Bronchial epithelial cell (primary cell): Measurements from ENCODE around the gene CLTRN. TPM values are rescaled to one million over a fixed set of nuclear protein-coding genes. Genes with fewer than 3 reads are reported as not detected.

Experiments
- DNase-seq: peaks from one replicate; pipeline ENCODE4 v3.0.0-alpha.2; 2010; ENCODE audit warnings: low read depth
- FAIRE-seq: peaks from 2 replicates; lab custom pipeline; 2011; peaks lifted over from hg19 to GRCh38; lab: Jason Lieb, UNC
- H3K27me3 ChIP-seq: 2 replicates; pipeline ENCODE4 v1.5.1; 2011; ENCODE audit warnings: low read length; ENCODE audit not compliant: control insufficient read depth, insufficient read depth
- H3K36me3 ChIP-seq: 2 replicates; pipeline ENCODE4 v1.5.1; 2011; ENCODE audit warnings: low read length; ENCODE audit not compliant: control insufficient read depth, insufficient read depth
- H3K4me3 ChIP-seq: 2 replicates; pipeline ENCODE4 v1.5.1; 2011; ENCODE audit warnings: mild to moderate bottlenecking, low read depth, low read length, control low read depth
- total RNA-seq: library from RNA; depleted of rRNA; stranded (reverse); fragments of >200 nt; gene quantifications from 2 replicates; pipeline ENCODE4 v1.2.1, GENCODE V29; 2014
- TF ChIP-seq, protein P1 (sequence below): IDR thresholded peaks from 2 replicates; pipeline ENCODE4 v1.5.1; 2011; ENCODE audit warnings: mild to moderate bottlenecking, moderate library complexity, low read length, control low read depth, inconsistent platforms; ENCODE audit not compliant: insufficient read depth, severe bottlenecking

CLTRN gene
- total RNA-seq, 1 donor from 2014 or later = 0.53 TPM

GRCh38 chrX:15602761-15603160 lies 61.8 kb downstream of the CLTRN start:
- Histone ChIP-seq H3K27me3 (no peaks in the 10 kb centered on the region), H3K4me3 (no peak overlapping the region), H3K36me3 (no peaks in the 10 kb centered on the region)
- TF ChIP-seq, protein P1, sequence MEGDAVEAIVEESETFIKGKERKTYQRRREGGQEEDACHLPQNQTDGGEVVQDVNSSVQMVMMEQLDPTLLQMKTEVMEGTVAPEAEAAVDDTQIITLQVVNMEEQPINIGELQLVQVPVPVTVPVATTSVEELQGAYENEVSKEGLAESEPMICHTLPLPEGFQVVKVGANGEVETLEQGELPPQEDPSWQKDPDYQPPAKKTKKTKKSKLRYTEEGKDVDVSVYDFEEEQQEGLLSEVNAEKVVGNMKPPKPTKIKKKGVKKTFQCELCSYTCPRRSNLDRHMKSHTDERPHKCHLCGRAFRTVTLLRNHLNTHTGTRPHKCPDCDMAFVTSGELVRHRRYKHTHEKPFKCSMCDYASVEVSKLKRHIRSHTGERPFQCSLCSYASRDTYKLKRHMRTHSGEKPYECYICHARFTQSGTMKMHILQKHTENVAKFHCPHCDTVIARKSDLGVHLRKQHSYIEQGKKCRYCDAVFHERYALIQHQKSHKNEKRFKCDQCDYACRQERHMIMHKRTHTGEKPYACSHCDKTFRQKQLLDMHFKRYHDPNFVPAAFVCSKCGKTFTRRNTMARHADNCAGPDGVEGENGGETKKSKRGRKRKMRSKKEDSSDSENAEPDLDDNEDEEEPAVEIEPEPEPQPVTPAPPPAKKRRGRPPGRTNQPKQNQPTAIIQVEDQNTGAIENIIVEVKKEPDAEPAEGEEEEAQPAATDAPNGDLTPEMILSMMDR = no peak
- FAIRE-seq = no peak
- DNase-seq = no peak

- FAIRE-seq = no peak
- DNase-seq = peak; percentile 36
- H3K27me3 ChIP-seq = no peaks in the 10 kb centered on the region
- H3K36me3 ChIP-seq = no peaks in the 10 kb centered on the region
- TF ChIP-seq, protein P1 = no peak
- H3K4me3 ChIP-seq = no peak overlapping the region
Observed at GRCh38 chrX:15601932-15602331, 62.7 kb downstream of the CLTRN start.

GRCh38 chrX:15600745-15601144 lies 63.9 kb downstream of the CLTRN start, which contains the start of gene ACE2:
TSS of gene ACE2 (minus strand) at chrX:15600960. CDS start at chrX:15600911, 49 bp downstream.
- TF ChIP-seq, protein P1 = no peak
- no peak for DNase-seq
- FAIRE-seq = no peak
- Histone ChIP-seq H3K27me3 (no peaks in the 10 kb centered on the region), H3K4me3 (no peak within 1 kb of the TSS), H3K36me3 (no peaks in the 10 kb centered on the region)

GRCh38 chrX:15600049-15600448 lies 64.6 kb downstream of the CLTRN start:
- Histone ChIP-seq H3K27me3 (no peaks in the 10 kb centered on the region), H3K4me3 (no peak overlapping the region), H3K36me3 (no peaks in the 10 kb centered on the region)
- TF ChIP-seq, protein P1 = no peak
- DNase-seq (no peak), FAIRE-seq (no peak)

GRCh38 chrX:15599461-15599860 lies 65.1 kb downstream of the CLTRN start:
- Histone ChIP-seq H3K27me3 (no peaks in the 10 kb centered on the region), H3K4me3 (no peak overlapping the region), H3K36me3 (no peaks in the 10 kb centered on the region)
- DNase-seq (no peak), FAIRE-seq (no peak)
- TF ChIP-seq, protein P1 = no peak

GRCh38 chrX:15598026-15598425 lies 66.6 kb downstream of the CLTRN start:
- DNase-seq (no peak), FAIRE-seq (no peak)
- H3K4me3 ChIP-seq = no peak overlapping the region
- TF ChIP-seq, protein P1 = no peak
- H3K27me3 ChIP-seq = no peaks in the 10 kb centered on the region
- no peaks in the 10 kb centered on the region for H3K36me3 ChIP-seq
